SK-N-SH (cell line): ENCODE results near the gene GDNF. TPM values are rescaled to one million over a fixed set of nuclear protein-coding genes. Genes with fewer than 3 reads are reported as not detected.

Source experiments
- CTCF ChIA-PET: fragments of 300-600, 350-600 bp; formaldehyde crosslinking; extraction: SDS; loops from one replicate; lab custom pipeline; 2021; lab: Yijun Ruan, JAX
- POLR2A ChIA-PET: fragments of 350-600 bp; sonication (Branson Sonifier 250); formaldehyde crosslinking; extraction: SDS; loops from one replicate; lab custom pipeline; 2020; ENCODE audit warnings: antibody characterized with exemption, inconsistent platforms; lab: Yijun Ruan, JAX
- DNase-seq: peaks from one replicate; pipeline ENCODE4 v3.0.0; 2012
- H2AFZ ChIP-seq: fragments of 200-600 bp; sonication (generic); 2 replicates; pipeline ENCODE4 v1.8.1; 2016; ENCODE audit warnings: antibody characterized with exemption, mild to moderate bottlenecking, low read depth
- H3F3A ChIP-seq: fragments of 200-600 bp; sonication (generic); replicated peaks from 2 replicates; pipeline ENCODE3; 2016; ENCODE audit warnings: antibody characterized with exemption, mild to moderate bottlenecking; ENCODE audit not compliant: insufficient read depth
- H3K27ac ChIP-seq, 2 experiments: fragments of 200-500 bp in 1 of 2; fragments of 200-600 bp in 1 of 2; sonication (Bioruptor generic) in 1 of 2; sonication (generic), shearing (Covaris generic) in 1 of 2; 2 replicates each; pipeline versions ENCODE4 v1.5.1 to v1.6.1; 2014 to 2016; ENCODE audit warnings: low read depth in 2 of 2, inconsistent platforms in 1 of 2, low read length in 1 of 2, mild to moderate bottlenecking in 1 of 2, mixed read lengths in 1 of 2
- H3K27me3 ChIP-seq: fragments of 200-600 bp; sonication (generic), shearing (Covaris generic); 2 replicates; pipeline ENCODE4 v1.6.1; 2016; ENCODE audit warnings: mixed run types; ENCODE audit not compliant: insufficient read depth
- H3K36me3 ChIP-seq, 2 experiments: fragments of 200-500 bp in 1 of 2; fragments of 200-600 bp in 1 of 2; sonication (Bioruptor generic) in 1 of 2; sonication (generic) in 1 of 2; replicated peaks in 1 of 2; 2 replicates each; pipeline versions ENCODE3 to v1.5.1; 2014 to 2016; ENCODE audit warnings: low read length in 1 of 2, mild to moderate bottlenecking in 1 of 2; ENCODE audit not compliant: insufficient read depth in 2 of 2, control insufficient read depth in 1 of 2
- H3K4me1 ChIP-seq, 2 experiments: fragments of 200-500 bp in 1 of 2; fragments of 200-600 bp in 1 of 2; sonication (Bioruptor generic) in 1 of 2; sonication (generic), shearing (Covaris generic) in 1 of 2; 2 replicates each; pipeline versions ENCODE4 v1.5.1 to v1.6.1; 2014 to 2016; ENCODE audit warnings: low read depth in 1 of 2, low read length in 1 of 2, mixed run types in 1 of 2; ENCODE audit not compliant: insufficient read depth in 2 of 2, control insufficient read depth in 1 of 2
- H3K4me2 ChIP-seq: fragments of 200-600 bp; sonication (generic), shearing (Covaris generic); 2 replicates; pipeline ENCODE4 v1.6.1; 2017; ENCODE audit warnings: mixed run types
- H3K4me3 ChIP-seq, 2 experiments: fragments of 200-500 bp in 1 of 2; fragments of 200-600 bp in 1 of 2; sonication (Bioruptor generic) in 1 of 2; sonication (generic), shearing (Covaris generic) in 1 of 2; 2 replicates each; pipeline versions ENCODE4 v1.5.1 to v1.8.1; 2014 to 2016; ENCODE audit warnings: low read depth in 2 of 2, inconsistent platforms in 1 of 2, low read length in 1 of 2, mild to moderate bottlenecking in 1 of 2, mixed read lengths in 1 of 2, moderate library complexity in 1 of 2
- H3K79me2 ChIP-seq: fragments of 200-600 bp; sonication (generic); 2 replicates; pipeline ENCODE4 v1.8.1; 2017; ENCODE audit warnings: mild to moderate bottlenecking; ENCODE audit not compliant: insufficient read depth
- H3K9ac ChIP-seq: fragments of 200-600 bp; sonication (generic); 2 replicates; pipeline ENCODE4 v1.6.1; 2017; ENCODE audit warnings: mixed run types
- H3K9me2 ChIP-seq: fragments of 200-600 bp; sonication (generic); 2 replicates; pipeline ENCODE4 v1.6.1; 2017; ENCODE audit warnings: mixed run types
- H3K9me3 ChIP-seq: fragments of 200-600 bp; sonication (generic); 2 replicates; pipeline ENCODE4 v1.6.1; 2017; ENCODE audit warnings: mixed run types, mild to moderate bottlenecking, moderate library complexity
- H4K20me1 ChIP-seq: fragments of 200-600 bp; sonication (generic); 2 replicates; pipeline ENCODE4 v1.6.1; 2017; ENCODE audit warnings: mild to moderate bottlenecking, mixed run types; ENCODE audit not compliant: insufficient read depth
- ELF1 ChIP-seq: IDR thresholded peaks from 2 replicates; pipeline ENCODE4 v1.4.0; 2012
- EP300 ChIP-seq, 2 experiments: IDR thresholded peaks; 2 replicates each; pipeline versions ENCODE4 v1.4.0 to v1.6.1; 2012; ENCODE audit warnings: borderline replicate concordance in 1 of 2, low read depth in 1 of 2, low read length in 1 of 2
- FOSL2 ChIP-seq: IDR thresholded peaks from 2 replicates; pipeline ENCODE4 v1.4.0; 2012; ENCODE audit warnings: low read depth, mild to moderate bottlenecking, moderate library complexity, borderline replicate concordance
- FOXJ3 ChIP-seq: sonication (generic); formaldehyde crosslinking; IDR thresholded peaks from 2 replicates; pipeline ENCODE4 v1.5.1; 2020; ENCODE audit warnings: mild to moderate bottlenecking, missing genetic modification reagents
- GATA2 ChIP-seq: sonication (generic); formaldehyde crosslinking; IDR thresholded peaks from 2 replicates; pipeline ENCODE4 v1.5.0; 2020; ENCODE audit warnings: mild to moderate bottlenecking, missing genetic modification reagents
- JUND ChIP-seq: IDR thresholded peaks from 2 replicates; pipeline ENCODE4 v1.4.0; 2012
- MEF2A ChIP-seq: IDR thresholded peaks from 2 replicates; pipeline ENCODE4 v1.4.0; 2012; ENCODE audit warnings: low read depth, borderline replicate concordance
- NFIC ChIP-seq: IDR thresholded peaks from 2 replicates; pipeline ENCODE4 v1.4.0; 2012; ENCODE audit warnings: borderline replicate concordance
- RFX5 ChIP-seq: IDR thresholded peaks from 2 replicates; pipeline ENCODE4 v1.6.1; 2012; ENCODE audit warnings: mild to moderate bottlenecking, improper control_type of control experiment, low read length
- RXRA ChIP-seq: IDR thresholded peaks from 2 replicates; pipeline ENCODE4 v1.4.0; 2012; ENCODE audit warnings: low read depth, mild to moderate bottlenecking, borderline replicate concordance
- SIN3A ChIP-seq: IDR thresholded peaks from 2 replicates; pipeline ENCODE4 v1.6.1; 2012; ENCODE audit warnings: low read depth, mild to moderate bottlenecking, low read length, moderate library complexity, borderline replicate concordance
- SMC3 ChIP-seq: IDR thresholded peaks from 2 replicates; pipeline ENCODE4 v1.6.1; 2012; ENCODE audit warnings: low read depth, low read length, improper control_type of control experiment
- TAF1 ChIP-seq: IDR thresholded peaks from 2 replicates; pipeline ENCODE4 v1.6.1; 2012; ENCODE audit warnings: low read depth, mild to moderate bottlenecking, low read length, moderate library complexity, borderline replicate concordance
- TCF12 ChIP-seq: IDR thresholded peaks from 2 replicates; pipeline ENCODE4 v1.4.0; 2012
- YY1 ChIP-seq: IDR thresholded peaks from 2 replicates; pipeline ENCODE4 v1.4.0; 2012; ENCODE audit warnings: low read depth, mild to moderate bottlenecking
- WGBS: methylation state at CpG from one replicate; pipeline ENCODE4 v1.1.6; 2017; ENCODE audit warnings: low lambda C conversion rate; 5-methylcytosine and 5-hydroxymethylcytosine counted together
- polyA plus RNA-seq, 3 experiments: library from polyadenylated mRNA; depleted of rRNA; stranded (reverse); fragments of >200 nt; gene quantifications; 2 replicates each; pipeline ENCODE4 v1.2.3, GENCODE V29; 2012
- TF ChIP-seq, protein P1 (sequence below): IDR thresholded peaks from 2 replicates; pipeline ENCODE4 v1.4.0; 2012; ENCODE audit warnings: low read depth, borderline replicate concordance
- TF ChIP-seq, protein P2 (sequence below): IDR thresholded peaks from 2 replicates; pipeline ENCODE4; 2012
- TF ChIP-seq, protein P3 (sequence below): IDR thresholded peaks from 2 replicates; pipeline ENCODE4 v1.6.1; 2012; ENCODE audit warnings: mild to moderate bottlenecking, low read depth, low read length, moderate library complexity
- TF ChIP-seq, protein P4 (sequence below): fragments of 200-600 bp; sonication (generic); IDR thresholded peaks from 2 replicates; pipeline ENCODE4 v1.6.1; 2017; ENCODE audit warnings: antibody characterized with exemption, mild to moderate bottlenecking, moderate library complexity
- TF ChIP-seq, protein P5 (sequence below): fragments of 150-350 bp; IDR thresholded peaks from 2 replicates; pipeline ENCODE4 v1.6.1; 2016; ENCODE audit warnings: mild to moderate bottlenecking, low read depth, low read length
- TF ChIP-seq, protein P6 (sequence below): fragments of 150-350 bp; IDR thresholded peaks from 2 replicates; pipeline ENCODE4 v1.6.1; 2017; ENCODE audit warnings: antibody characterized with exemption, low read length, low read depth, borderline replicate concordance
- TF ChIP-seq, protein P7 (sequence below): IDR thresholded peaks from 2 replicates; pipeline ENCODE4 v1.4.0; 2012; ENCODE audit warnings: low read depth

The GDNF gene
- polyA plus RNA-seq, 1 of the 3 experiments (the other 2 are of a cell fraction) = 9.0 TPM

DNA sequence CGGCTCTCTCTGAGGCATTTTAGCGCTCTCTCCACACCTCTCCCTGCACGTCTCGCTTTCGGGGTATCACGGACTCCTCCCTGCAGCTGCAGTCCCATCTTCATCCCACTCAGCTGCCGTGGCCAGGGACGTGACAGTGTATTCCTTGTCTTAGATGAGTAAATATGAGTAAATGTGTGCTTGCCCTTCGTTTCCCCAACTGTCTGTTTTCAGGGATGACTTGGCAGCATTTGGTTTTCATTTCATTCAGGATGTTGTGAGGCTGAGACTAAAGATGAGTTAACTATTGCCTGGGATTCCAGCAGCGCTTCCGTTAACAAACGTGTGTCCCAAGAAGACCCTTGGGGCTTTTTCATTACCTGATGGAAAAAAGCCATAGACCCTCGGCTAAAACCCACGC lies 29.5 kb downstream of the GDNF start:
- peaks cover 19% of the 10 kb centered on the region; the same call in 1 of the 2 replicates for H3K79me2 ChIP-seq
- no peaks in the 10 kb centered on the region for H3K9me2 ChIP-seq
- no peaks in the 10 kb centered on the region for H3K27me3 ChIP-seq
- WGBS = 9% methylated on average over 14 of the region's 14 CpGs
- H3K27ac ChIP-seq = peak overlapping the region; percentile 22 to 97; a peak in 3 of 4 replicates
- no peaks in the 10 kb centered on the region for H3K9me3 ChIP-seq
- peaks cover 0 to 20% of the 10 kb centered on the region in 2 experiments for H3K36me3 ChIP-seq
- H3K4me1 ChIP-seq = peaks cover 3 to 28% of the 10 kb centered on the region in 2 experiments; a peak in 3 of 4 replicates
- no peaks in the 10 kb centered on the region for H4K20me1 ChIP-seq
- H3K4me2 ChIP-seq = peak overlapping the region; percentile 68
- POLR2A ChIA-PET = no interaction called here
- DNase-seq = no peak
- peak overlapping the region; percentile 66 for H3K9ac ChIP-seq
- CTCF ChIA-PET = interaction anchor here (1.1 kb wide), 1 partner anchor 14 kb away, joined by 3 read pairs; no protein-coding TSS in a partner anchor
- H2AFZ ChIP-seq = peak overlapping the region; percentile 81
- peaks cover 46% of the 10 kb centered on the region for H3F3A ChIP-seq
- H3K4me3 ChIP-seq = peak overlapping the region; percentile 37 to 43
- TF ChIP-seq ELF1 (peak; percentile 20; the same call in 1 of the 2 replicates), GATA2 (no peak), YY1 (no peak), SIN3A (no peak), EP300 (IDR thresholded peaks at IDR 0.05; ENCODE audit: borderline replicate concordance in 1 of 2, low read depth in 1 of 2, low read length in 1 of 2) (peak in 1 of 2 experiments; percentile 90; a peak in 2 of 4 replicates), RXRA (peak; percentile 58; the same call in 1 of the 2 replicates), NFIC (peak; percentile 57; the same call in 1 of the 2 replicates), JUND (peak; percentile 45; the same call in 1 of the 2 replicates), MEF2A (peak; percentile 37; the same call in 1 of the 2 replicates), TAF1 (peak; percentile 48; the same call in 1 of the 2 replicates), SMC3 (no peak), FOSL2 (peak; percentile 62; the same call in 1 of the 2 replicates), FOXJ3 (no peak), RFX5 (no peak), TCF12 (peak; percentile 94)
- TF ChIP-seq, protein P1, sequence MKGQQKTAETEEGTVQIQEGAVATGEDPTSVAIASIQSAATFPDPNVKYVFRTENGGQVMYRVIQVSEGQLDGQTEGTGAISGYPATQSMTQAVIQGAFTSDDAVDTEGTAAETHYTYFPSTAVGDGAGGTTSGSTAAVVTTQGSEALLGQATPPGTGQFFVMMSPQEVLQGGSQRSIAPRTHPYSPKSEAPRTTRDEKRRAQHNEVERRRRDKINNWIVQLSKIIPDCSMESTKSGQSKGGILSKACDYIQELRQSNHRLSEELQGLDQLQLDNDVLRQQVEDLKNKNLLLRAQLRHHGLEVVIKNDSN = no peak
- TF ChIP-seq, protein P2, sequence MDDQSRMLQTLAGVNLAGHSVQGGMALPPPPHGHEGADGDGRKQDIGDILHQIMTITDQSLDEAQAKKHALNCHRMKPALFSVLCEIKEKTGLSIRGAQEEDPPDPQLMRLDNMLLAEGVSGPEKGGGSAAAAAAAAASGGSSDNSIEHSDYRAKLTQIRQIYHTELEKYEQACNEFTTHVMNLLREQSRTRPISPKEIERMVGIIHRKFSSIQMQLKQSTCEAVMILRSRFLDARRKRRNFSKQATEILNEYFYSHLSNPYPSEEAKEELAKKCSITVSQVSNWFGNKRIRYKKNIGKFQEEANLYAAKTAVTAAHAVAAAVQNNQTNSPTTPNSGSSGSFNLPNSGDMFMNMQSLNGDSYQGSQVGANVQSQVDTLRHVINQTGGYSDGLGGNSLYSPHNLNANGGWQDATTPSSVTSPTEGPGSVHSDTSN = peak; percentile 62
- TF ChIP-seq, protein P3, sequence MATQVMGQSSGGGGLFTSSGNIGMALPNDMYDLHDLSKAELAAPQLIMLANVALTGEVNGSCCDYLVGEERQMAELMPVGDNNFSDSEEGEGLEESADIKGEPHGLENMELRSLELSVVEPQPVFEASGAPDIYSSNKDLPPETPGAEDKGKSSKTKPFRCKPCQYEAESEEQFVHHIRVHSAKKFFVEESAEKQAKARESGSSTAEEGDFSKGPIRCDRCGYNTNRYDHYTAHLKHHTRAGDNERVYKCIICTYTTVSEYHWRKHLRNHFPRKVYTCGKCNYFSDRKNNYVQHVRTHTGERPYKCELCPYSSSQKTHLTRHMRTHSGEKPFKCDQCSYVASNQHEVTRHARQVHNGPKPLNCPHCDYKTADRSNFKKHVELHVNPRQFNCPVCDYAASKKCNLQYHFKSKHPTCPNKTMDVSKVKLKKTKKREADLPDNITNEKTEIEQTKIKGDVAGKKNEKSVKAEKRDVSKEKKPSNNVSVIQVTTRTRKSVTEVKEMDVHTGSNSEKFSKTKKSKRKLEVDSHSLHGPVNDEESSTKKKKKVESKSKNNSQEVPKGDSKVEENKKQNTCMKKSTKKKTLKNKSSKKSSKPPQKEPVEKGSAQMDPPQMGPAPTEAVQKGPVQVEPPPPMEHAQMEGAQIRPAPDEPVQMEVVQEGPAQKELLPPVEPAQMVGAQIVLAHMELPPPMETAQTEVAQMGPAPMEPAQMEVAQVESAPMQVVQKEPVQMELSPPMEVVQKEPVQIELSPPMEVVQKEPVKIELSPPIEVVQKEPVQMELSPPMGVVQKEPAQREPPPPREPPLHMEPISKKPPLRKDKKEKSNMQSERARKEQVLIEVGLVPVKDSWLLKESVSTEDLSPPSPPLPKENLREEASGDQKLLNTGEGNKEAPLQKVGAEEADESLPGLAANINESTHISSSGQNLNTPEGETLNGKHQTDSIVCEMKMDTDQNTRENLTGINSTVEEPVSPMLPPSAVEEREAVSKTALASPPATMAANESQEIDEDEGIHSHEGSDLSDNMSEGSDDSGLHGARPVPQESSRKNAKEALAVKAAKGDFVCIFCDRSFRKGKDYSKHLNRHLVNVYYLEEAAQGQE = 0 out of 2 replicates have a peak, but pooled peaks have one; percentile 8
- TF ChIP-seq, protein P4, sequence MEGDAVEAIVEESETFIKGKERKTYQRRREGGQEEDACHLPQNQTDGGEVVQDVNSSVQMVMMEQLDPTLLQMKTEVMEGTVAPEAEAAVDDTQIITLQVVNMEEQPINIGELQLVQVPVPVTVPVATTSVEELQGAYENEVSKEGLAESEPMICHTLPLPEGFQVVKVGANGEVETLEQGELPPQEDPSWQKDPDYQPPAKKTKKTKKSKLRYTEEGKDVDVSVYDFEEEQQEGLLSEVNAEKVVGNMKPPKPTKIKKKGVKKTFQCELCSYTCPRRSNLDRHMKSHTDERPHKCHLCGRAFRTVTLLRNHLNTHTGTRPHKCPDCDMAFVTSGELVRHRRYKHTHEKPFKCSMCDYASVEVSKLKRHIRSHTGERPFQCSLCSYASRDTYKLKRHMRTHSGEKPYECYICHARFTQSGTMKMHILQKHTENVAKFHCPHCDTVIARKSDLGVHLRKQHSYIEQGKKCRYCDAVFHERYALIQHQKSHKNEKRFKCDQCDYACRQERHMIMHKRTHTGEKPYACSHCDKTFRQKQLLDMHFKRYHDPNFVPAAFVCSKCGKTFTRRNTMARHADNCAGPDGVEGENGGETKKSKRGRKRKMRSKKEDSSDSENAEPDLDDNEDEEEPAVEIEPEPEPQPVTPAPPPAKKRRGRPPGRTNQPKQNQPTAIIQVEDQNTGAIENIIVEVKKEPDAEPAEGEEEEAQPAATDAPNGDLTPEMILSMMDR = no peak
- TF ChIP-seq, protein P5, sequence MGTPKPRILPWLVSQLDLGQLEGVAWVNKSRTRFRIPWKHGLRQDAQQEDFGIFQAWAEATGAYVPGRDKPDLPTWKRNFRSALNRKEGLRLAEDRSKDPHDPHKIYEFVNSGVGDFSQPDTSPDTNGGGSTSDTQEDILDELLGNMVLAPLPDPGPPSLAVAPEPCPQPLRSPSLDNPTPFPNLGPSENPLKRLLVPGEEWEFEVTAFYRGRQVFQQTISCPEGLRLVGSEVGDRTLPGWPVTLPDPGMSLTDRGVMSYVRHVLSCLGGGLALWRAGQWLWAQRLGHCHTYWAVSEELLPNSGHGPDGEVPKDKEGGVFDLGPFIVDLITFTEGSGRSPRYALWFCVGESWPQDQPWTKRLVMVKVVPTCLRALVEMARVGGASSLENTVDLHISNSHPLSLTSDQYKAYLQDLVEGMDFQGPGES = no peak
- TF ChIP-seq, protein P6, sequence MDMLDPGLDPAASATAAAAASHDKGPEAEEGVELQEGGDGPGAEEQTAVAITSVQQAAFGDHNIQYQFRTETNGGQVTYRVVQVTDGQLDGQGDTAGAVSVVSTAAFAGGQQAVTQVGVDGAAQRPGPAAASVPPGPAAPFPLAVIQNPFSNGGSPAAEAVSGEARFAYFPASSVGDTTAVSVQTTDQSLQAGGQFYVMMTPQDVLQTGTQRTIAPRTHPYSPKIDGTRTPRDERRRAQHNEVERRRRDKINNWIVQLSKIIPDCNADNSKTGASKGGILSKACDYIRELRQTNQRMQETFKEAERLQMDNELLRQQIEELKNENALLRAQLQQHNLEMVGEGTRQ = no peak
- TF ChIP-seq, protein P7, sequence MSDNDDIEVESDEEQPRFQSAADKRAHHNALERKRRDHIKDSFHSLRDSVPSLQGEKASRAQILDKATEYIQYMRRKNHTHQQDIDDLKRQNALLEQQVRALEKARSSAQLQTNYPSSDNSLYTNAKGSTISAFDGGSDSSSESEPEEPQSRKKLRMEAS = peak; percentile 75
